Neural crest cell (in vitro differentiated cells): ENCODE measurements around the gene OR4E1. TPM values are rescaled to one million over a fixed set of nuclear protein-coding genes. Genes with fewer than 3 reads are reported as not detected.
"Not testable (repeated sequence)": the region's sequence is repeated elsewhere in the genome, so short reads cannot be mapped to it uniquely, and the experiment has no call there.

Experiments used
- DNase-seq: peaks from one replicate; pipeline ENCODE4 v3.0.0; 2021; ENCODE audit warnings: low read depth, mixed read lengths, low spot score
- H3K27ac Mint-ChIP-seq: one replicate; pipeline ENCODE4 v1.8.0; 2021; ENCODE audit warnings: mild to moderate bottlenecking, mixed read lengths; ENCODE audit not compliant: unreplicated experiment
- H3K27me3 Mint-ChIP-seq: 2 replicates; pipeline ENCODE4 v1.8.0; 2021; ENCODE audit warnings: low read depth, mild to moderate bottlenecking, mixed read lengths
- H3K36me3 Mint-ChIP-seq: 2 replicates; pipeline ENCODE4 v1.8.0; 2021; ENCODE audit warnings: low read depth, mild to moderate bottlenecking, mixed read lengths
- H3K4me1 Mint-ChIP-seq: 2 replicates; pipeline ENCODE4 v1.8.0; 2021; ENCODE audit warnings: mixed read lengths
- H3K4me3 Mint-ChIP-seq: one replicate; pipeline ENCODE4 v1.8.0; 2021; ENCODE audit warnings: mild to moderate bottlenecking, mixed read lengths
- H3K9me3 Mint-ChIP-seq: 2 replicates; pipeline ENCODE4 v1.8.0; 2021; ENCODE audit warnings: mixed read lengths
- CTCF ChIP-seq: fragments of 200-600 bp; sonication (generic); conservative IDR thresholded peaks from 2 replicates; pipeline ENCODE4 v1.5.0; 2021; ENCODE audit warnings: antibody characterized with exemption, mild to moderate bottlenecking
- total RNA-seq: library from RNA; stranded (reverse); gene quantifications from 2 replicates; pipeline ENCODE4 v1.2.1, GENCODE V29; 2021

The OR4E1 gene
- total RNA-seq, 1 donor from 2014 or later = not detected

GRCh38 chr14:21711360-21711961, 37.8 kb upstream of the OR4E1 start:
- Mint-ChIP-seq H3K9me3 (peaks cover 9% of the 10 kb centered on the region), H3K27me3 (peaks cover 69% of the 10 kb centered on the region), H3K27ac (no peak overlapping the region), H3K4me3 (no peak overlapping the region), H3K36me3 (no peaks in the 10 kb centered on the region), H3K4me1 (no peaks in the 10 kb centered on the region)
- peak; percentile 87 for TF ChIP-seq CTCF
- peak; percentile 39 for DNase-seq

GRCh38 chr14:21704338-21704737, 30.7 kb upstream of the OR4E1 start:
- H3K27ac Mint-ChIP-seq = no peak overlapping the region
- peaks cover 7% of the 10 kb centered on the region for H3K9me3 Mint-ChIP-seq
- no peaks in the 10 kb centered on the region for H3K36me3 Mint-ChIP-seq
- no peaks in the 10 kb centered on the region for H3K4me1 Mint-ChIP-seq
- peaks cover 61% of the 10 kb centered on the region for H3K27me3 Mint-ChIP-seq
- no peak for TF ChIP-seq CTCF
- no peak overlapping the region for H3K4me3 Mint-ChIP-seq
- no peak for DNase-seq

- no peak for TF ChIP-seq CTCF
- H3K9me3 Mint-ChIP-seq = peaks cover 7% of the 10 kb centered on the region
- H3K4me1 Mint-ChIP-seq = no peaks in the 10 kb centered on the region
- DNase-seq = no peak
- no peaks in the 10 kb centered on the region for H3K36me3 Mint-ChIP-seq
- H3K27ac Mint-ChIP-seq = no peak overlapping the region
- H3K27me3 Mint-ChIP-seq = peaks cover 57% of the 10 kb centered on the region
- H3K4me3 Mint-ChIP-seq = no peak overlapping the region
Observed at GRCh38 chr14:21703357-21704326, 30.0 kb upstream of the OR4E1 start.

- DNase-seq = no peak
- peaks cover 49% of the 10 kb centered on the region for H3K27me3 Mint-ChIP-seq
- H3K4me1 Mint-ChIP-seq = no peaks in the 10 kb centered on the region
- H3K36me3 Mint-ChIP-seq = no peaks in the 10 kb centered on the region
- H3K27ac Mint-ChIP-seq = no peak overlapping the region
- no peak overlapping the region for H3K4me3 Mint-ChIP-seq
- no peak for TF ChIP-seq CTCF
- H3K9me3 Mint-ChIP-seq = peaks cover 7% of the 10 kb centered on the region
Observed at GRCh38 chr14:21702316-21702715, 28.7 kb upstream of the OR4E1 start.

GRCh38 chr14:21699551-21699950, 25.9 kb upstream of the OR4E1 start:
- H3K27ac Mint-ChIP-seq = no peak overlapping the region

GRCh38 chr14:21698538-21698937, 24.9 kb upstream of the OR4E1 start:
- not testable (repeated sequence) for H3K9me3 Mint-ChIP-seq

More at GRCh38 chr14:21699551-21699950, 25.9 kb upstream of the OR4E1 start:
- H3K4me3 Mint-ChIP-seq = no peak overlapping the region
- no peak for TF ChIP-seq CTCF
- peaks cover 44% of the 10 kb centered on the region for H3K27me3 Mint-ChIP-seq
- peaks cover 2% of the 10 kb centered on the region for H3K9me3 Mint-ChIP-seq
- H3K36me3 Mint-ChIP-seq = no peaks in the 10 kb centered on the region
- no peak for DNase-seq
- H3K4me1 Mint-ChIP-seq = no peaks in the 10 kb centered on the region

GRCh38 chr14:21697662-21698061, 24.0 kb upstream of the OR4E1 start:
- H3K4me3 Mint-ChIP-seq, H3K36me3 Mint-ChIP-seq, DNase-seq, H3K4me1 Mint-ChIP-seq, H3K27ac Mint-ChIP-seq, H3K9me3 Mint-ChIP-seq: not testable (repeated sequence)
- H3K27me3 Mint-ChIP-seq = peaks cover 42% of the 10 kb centered on the region

More at GRCh38 chr14:21698538-21698937, 24.9 kb upstream of the OR4E1 start:
- H3K27me3 Mint-ChIP-seq = peaks cover 42% of the 10 kb centered on the region
- H3K4me3 Mint-ChIP-seq, DNase-seq, H3K4me1 Mint-ChIP-seq, H3K27ac Mint-ChIP-seq, H3K36me3 Mint-ChIP-seq: not testable (repeated sequence)
